ENCODE results near the gene POR.
A peak's percentile ranks its signal among the peaks of the same experiment; 100 is the strongest.
"Not testable (repeated sequence)": the region's sequence is repeated elsewhere in the genome, so short reads cannot be mapped to it uniquely, and the experiment has no call there.

The POR gene

GRCh38 chr7:75885036-75885435 is 29.9 kb upstream of the POR start:
- DNase-seq = no peak

- no peak for DNase-seq
Observed at GRCh38 chr7:75887669-75888369, 27.1 kb upstream of the POR start.

- DNase-seq = no peak
Observed at GRCh38 chr7:75888464-75889222, 26.3 kb upstream of the POR start.

GRCh38 chr7:75889223-75889825 is 25.6 kb upstream of the POR start:
- DNase-seq = no peak

- DNase-seq = peak; percentile 50
Observed at GRCh38 chr7:75889826-75890225, 25.1 kb upstream of the POR start.

GRCh38 chr7:75891237-75891636 is 23.7 kb upstream of the POR start:
- not testable (repeated sequence) for DNase-seq

- no peak for DNase-seq
Observed at GRCh38 chr7:75891815-75892411, 23.0 kb upstream of the POR start.

GRCh38 chr7:75892634-75893272 is 22.2 kb upstream of the POR start:
- DNase-seq = no peak

- no peak for DNase-seq
Observed at GRCh38 chr7:75896803-75897327, 18.1 kb upstream of the POR start.

GRCh38 chr7:75900617-75901315 is 14.2 kb upstream of the POR start:
- DNase-seq = no peak

GRCh38 chr7:75905785-75906604 is 9.0 kb upstream of the POR start:
- DNase-seq = peak; percentile 22

GRCh38 chr7:75906991-75907667 is 7.8 kb upstream of the POR start:
- no peak for DNase-seq

GRCh38 chr7:75907668-75908039 is 7.3 kb upstream of the POR start:
- not testable (repeated sequence) for DNase-seq

- no peak for DNase-seq
Observed at GRCh38 chr7:75909521-75910132, 5.3 kb upstream of the POR start.

- DNase-seq = not testable (repeated sequence)
Observed at GRCh38 chr7:75911186-75911585, 3.8 kb upstream of the POR start.

GRCh38 chr7:75913437-75913836 is 1.5 kb upstream of the POR start:
- DNase-seq = no peak

- DNase-seq = no peak
Observed at GRCh38 chr7:75914169-75914654, 743 bp upstream of the POR start.

GRCh38 chr7:75915416-75916156 is 631 bp downstream of the POR start:
- DNase-seq = no peak

- no peak for DNase-seq
Observed at GRCh38 chr7:75916259-75916658, 1.3 kb downstream of the POR start.
